Measurements from ENCODE around the gene HS3ST4.

Gene HS3ST4

GRCh38 chr16:25905810-25906209, 214.1 kb downstream of the HS3ST4 start:
- no peak for DNase-seq

GRCh38 chr16:25910971-25911370, 219.2 kb downstream of the HS3ST4 start:
- DNase-seq: no peak

GRCh38 chr16:25912321-25912720, 220.6 kb downstream of the HS3ST4 start:
- DNase-seq: no peak

GRCh38 chr16:25914357-25914962, 222.7 kb downstream of the HS3ST4 start:
- DNase-seq: no peak

GRCh38 chr16:25916037-25916436, 224.3 kb downstream of the HS3ST4 start:
- no peak for DNase-seq

- DNase-seq: no peak
These were observed 230.7 kb downstream of the HS3ST4 start for GRCh38 chr16:25922438-25922837.

GRCh38 chr16:25925421-25925820, 233.7 kb downstream of the HS3ST4 start:
- DNase-seq: no peak

- DNase-seq: no peak
These were observed 239.8 kb downstream of the HS3ST4 start for GRCh38 chr16:25931473-25932035.

- no peak for DNase-seq
These were observed 250.2 kb downstream of the HS3ST4 start for GRCh38 chr16:25941800-25942499.

GRCh38 chr16:25950586-25951281, 259.0 kb downstream of the HS3ST4 start:
- no peak for DNase-seq

- no peak for DNase-seq
These were observed 260.2 kb downstream of the HS3ST4 start for GRCh38 chr16:25951999-25952398.

GRCh38 chr16:25952983-25953382, 261.2 kb downstream of the HS3ST4 start:
- no peak for DNase-seq

GRCh38 chr16:25957707-25958106, 265.9 kb downstream of the HS3ST4 start:
- DNase-seq: no peak

GRCh38 chr16:25959221-25959620, 267.5 kb downstream of the HS3ST4 start:
- DNase-seq: no peak

- no peak for DNase-seq
These were observed 274.7 kb downstream of the HS3ST4 start for GRCh38 chr16:25966172-25967097.

- DNase-seq: no peak
These were observed 285.4 kb downstream of the HS3ST4 start for GRCh38 chr16:25977121-25977520.

GRCh38 chr16:25978218-25978617, 286.5 kb downstream of the HS3ST4 start:
- DNase-seq: no peak

- DNase-seq: no peak
These were observed 296.3 kb downstream of the HS3ST4 start for GRCh38 chr16:25988084-25988483.

- DNase-seq: no peak
These were observed 297.1 kb downstream of the HS3ST4 start for GRCh38 chr16:25988882-25989281.

- DNase-seq: no peak
These were observed 304.3 kb downstream of the HS3ST4 start for GRCh38 chr16:25996052-25996451.

- no peak for DNase-seq
These were observed 313.6 kb downstream of the HS3ST4 start for GRCh38 chr16:26005336-26005735.

GRCh38 chr16:26012376-26012775, 320.6 kb downstream of the HS3ST4 start:
- no peak for DNase-seq

GRCh38 chr16:26015776-26016175, 324.0 kb downstream of the HS3ST4 start:
- no peak for DNase-seq

Measured in activated gamma-delta T cell treated with Interleukin-2 at 50 U/mL for 16 hours (primary cell).